HG03575 (cell line): ENCODE results near the gene RFX3.

Experiments
- ATAC-seq: cut with Tn5 transposase; IDR thresholded peaks from one replicate; pipeline ENCODE4 v1.9.1; 2021; ENCODE audit not compliant: unreplicated experiment, insufficient number of reproducible peaks, low FRiP score; ENCODE audit errors: extremely low read depth

RFX3 gene

GRCh38 chr9:3516667-3517330 lies 9.0 kb downstream of the RFX3 start:
- no peak for ATAC-seq

DNA sequence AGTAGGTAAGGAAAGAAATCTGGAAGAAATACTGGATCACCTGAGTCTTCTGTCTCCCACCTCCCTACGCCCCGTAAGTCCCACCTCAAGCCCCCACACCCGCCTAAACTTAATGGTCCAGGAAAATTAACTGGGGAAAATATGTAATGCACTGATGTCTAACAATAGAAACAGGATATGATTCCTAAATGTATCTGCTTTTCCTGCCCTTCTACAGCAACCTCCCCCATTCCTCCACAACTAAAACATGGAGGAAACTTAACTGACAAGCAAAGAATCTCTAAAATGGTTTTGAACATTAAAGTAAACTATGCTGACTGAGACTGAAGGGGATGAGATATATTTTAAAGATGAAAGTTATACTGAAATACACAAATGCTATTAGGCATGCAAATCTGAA lies 10.4 kb downstream of the RFX3 start:
- ATAC-seq: no peak

GRCh38 chr9:3514786-3515185 lies 11.0 kb downstream of the RFX3 start:
- no peak for ATAC-seq

- ATAC-seq: no peak
These were observed 12.5 kb downstream of the RFX3 start for GRCh38 chr9:3513265-3513818.

GRCh38 chr9:3511551-3511950 lies 14.2 kb downstream of the RFX3 start:
- ATAC-seq: no peak

GRCh38 chr9:3510796-3511195 lies 15.0 kb downstream of the RFX3 start:
- no peak for ATAC-seq

GRCh38 chr9:3509926-3510325 lies 15.9 kb downstream of the RFX3 start:
- ATAC-seq: no peak

GRCh38 chr9:3508521-3509291 lies 17.1 kb downstream of the RFX3 start:
- no peak for ATAC-seq

GRCh38 chr9:3508078-3508431 lies 17.7 kb downstream of the RFX3 start:
- ATAC-seq: no peak

- no peak for ATAC-seq
These were observed 18.3 kb downstream of the RFX3 start for GRCh38 chr9:3507395-3508077.

GRCh38 chr9:3506164-3506563 lies 19.6 kb downstream of the RFX3 start:
- no peak for ATAC-seq

GRCh38 chr9:3502560-3503398 lies 23.0 kb downstream of the RFX3 start:
- ATAC-seq: no peak

GRCh38 chr9:3500044-3500443 lies 25.8 kb downstream of the RFX3 start:
- no peak for ATAC-seq

- ATAC-seq: no peak
These were observed 27.1 kb downstream of the RFX3 start for GRCh38 chr9:3498691-3499090.

DNA sequence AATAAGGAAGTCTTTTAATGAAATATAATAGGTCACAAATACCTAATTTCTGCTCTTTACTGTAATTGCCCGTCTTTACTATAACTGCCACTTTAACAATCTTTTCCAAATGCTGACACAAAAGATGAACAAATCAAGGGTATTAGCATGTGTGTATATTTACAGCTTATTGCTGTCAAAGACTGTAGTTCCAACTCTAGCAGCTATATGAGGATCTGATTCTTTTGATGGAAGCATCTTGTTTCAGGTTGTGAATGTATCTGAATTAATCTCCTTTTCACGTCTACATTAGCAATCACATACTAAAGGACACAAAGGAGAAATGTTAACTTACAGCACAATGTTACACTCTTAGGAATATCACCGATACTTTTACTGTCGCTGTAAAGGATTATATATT lies 27.9 kb downstream of the RFX3 start:
- ATAC-seq: no peak

- ATAC-seq: no peak
These were observed 28.4 kb downstream of the RFX3 start for GRCh38 chr9:3497401-3497800.

DNA sequence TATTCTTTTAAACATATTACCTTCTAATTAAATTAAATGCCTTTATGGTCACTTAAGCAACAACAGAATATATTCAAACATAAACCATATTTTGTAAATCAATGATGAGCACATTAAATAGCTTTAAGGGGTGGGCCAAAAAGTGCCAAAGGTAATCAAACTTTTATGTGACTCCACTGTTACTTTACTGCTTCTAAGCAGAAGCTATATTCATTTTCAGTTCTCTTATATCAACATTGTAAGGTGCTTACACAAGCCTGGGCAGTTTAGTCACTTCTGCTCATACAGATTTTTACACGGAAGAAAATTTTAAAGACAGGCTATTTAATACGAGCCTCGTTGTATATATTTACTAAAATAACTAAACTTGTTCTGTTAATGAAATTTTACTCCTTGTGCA lies 29.9 kb downstream of the RFX3 start:
- no peak for ATAC-seq

GRCh38 chr9:3492214-3492613 lies 33.6 kb downstream of the RFX3 start:
- no peak for ATAC-seq

- no peak for ATAC-seq
These were observed 34.4 kb downstream of the RFX3 start for GRCh38 chr9:3491450-3491849.
